K562 (cell line): ENCODE data around the gene ZBTB46.

Experiments used
- ATF1 ChIP-seq, 2 experiments: fragments of 450-650 bp in 1 of 2; IDR thresholded peaks; 2 replicates each; pipeline ENCODE4 v1.6.1; 2016; ENCODE audit warnings: missing compliant biosample characterization in 1 of 2, missing genetic modification characterization in 1 of 2
- CEBPB ChIP-seq: fragments of 450-650 bp; IDR thresholded peaks from 2 replicates; pipeline ENCODE4 v1.6.1; 2016; ENCODE audit warnings: missing genetic modification characterization, missing compliant biosample characterization
- EZH2 ChIP-seq: IDR thresholded peaks from 2 replicates; pipeline ENCODE4 v1.6.1; 2012; ENCODE audit warnings: low read depth, mild to moderate bottlenecking, inconsistent platforms, low read length, borderline replicate concordance
- FIP1L1 ChIP-seq: fragments of 200-400 bp; formaldehyde crosslinking; IDR thresholded peaks from 2 replicates; pipeline ENCODE4 v1.6.1; 2018; ENCODE audit warnings: mild to moderate bottlenecking, low read depth, low read length; ENCODE audit not compliant: poor library complexity, severe bottlenecking
- NFXL1 ChIP-seq: fragments of 450-650 bp; formaldehyde crosslinking; IDR thresholded peaks from 2 replicates; pipeline ENCODE4 v1.4.0; 2021; ENCODE audit warnings: mild to moderate bottlenecking
- STAT5B ChIP-seq: fragments of 250-450 bp; sonication (Bioruptor Pico); IDR thresholded peaks from 2 replicates; pipeline ENCODE4 v1.8.0; 2021; ENCODE audit warnings: mild to moderate bottlenecking, inconsistent platforms
- TARDBP ChIP-seq: fragments of 450-650 bp; IDR thresholded peaks from 2 replicates; pipeline ENCODE4 v1.6.1; 2016
- XRCC5 ChIP-seq: fragments of 200-400 bp; formaldehyde crosslinking; IDR thresholded peaks from 2 replicates; pipeline ENCODE4 v1.6.1; 2017; ENCODE audit warnings: low read depth, mild to moderate bottlenecking, low read length
- ZNF12 ChIP-seq: sonication (generic); formaldehyde crosslinking; IDR thresholded peaks from 2 replicates; pipeline ENCODE4 v1.4.0; 2020; ENCODE audit warnings: mild to moderate bottlenecking, missing genetic modification reagents
- ZNF311 ChIP-seq: fragments of 250-450 bp; sonication (Bioruptor Pico); IDR thresholded peaks from 2 replicates; pipeline ENCODE4 v1.4.0; 2020; ENCODE audit warnings: mild to moderate bottlenecking, moderate library complexity
- TF ChIP-seq, protein P1 (sequence below), 3 experiments: IDR thresholded peaks in 2 of 3; conservative IDR thresholded peaks in 1 of 3; 2 replicates each; pipeline ENCODE4 v1.5.1; 2011 to 2012; ENCODE audit warnings: low read length in 3 of 3, mild to moderate bottlenecking in 3 of 3, control low read depth in 2 of 3, improper control_type of control experiment in 1 of 3, inconsistent platforms in 1 of 3, low read depth in 1 of 3, mixed read lengths in 1 of 3, moderate library complexity in 1 of 3; ENCODE audit not compliant: insufficient read depth in 2 of 3
- TF ChIP-seq, protein P2 (sequence below): fragments of 450-650 bp; IDR thresholded peaks from 2 replicates; pipeline ENCODE4 v1.6.1; 2017; ENCODE audit warnings: antibody characterized with exemption, mild to moderate bottlenecking
- TF ChIP-seq, protein P3 (sequence below): fragments of 450-650 bp; conservative IDR thresholded peaks from 2 replicates; pipeline ENCODE4 v1.6.1; 2016; ENCODE audit warnings: missing genetic modification characterization, low read depth, mild to moderate bottlenecking, missing compliant biosample characterization, moderate library complexity

DNA sequence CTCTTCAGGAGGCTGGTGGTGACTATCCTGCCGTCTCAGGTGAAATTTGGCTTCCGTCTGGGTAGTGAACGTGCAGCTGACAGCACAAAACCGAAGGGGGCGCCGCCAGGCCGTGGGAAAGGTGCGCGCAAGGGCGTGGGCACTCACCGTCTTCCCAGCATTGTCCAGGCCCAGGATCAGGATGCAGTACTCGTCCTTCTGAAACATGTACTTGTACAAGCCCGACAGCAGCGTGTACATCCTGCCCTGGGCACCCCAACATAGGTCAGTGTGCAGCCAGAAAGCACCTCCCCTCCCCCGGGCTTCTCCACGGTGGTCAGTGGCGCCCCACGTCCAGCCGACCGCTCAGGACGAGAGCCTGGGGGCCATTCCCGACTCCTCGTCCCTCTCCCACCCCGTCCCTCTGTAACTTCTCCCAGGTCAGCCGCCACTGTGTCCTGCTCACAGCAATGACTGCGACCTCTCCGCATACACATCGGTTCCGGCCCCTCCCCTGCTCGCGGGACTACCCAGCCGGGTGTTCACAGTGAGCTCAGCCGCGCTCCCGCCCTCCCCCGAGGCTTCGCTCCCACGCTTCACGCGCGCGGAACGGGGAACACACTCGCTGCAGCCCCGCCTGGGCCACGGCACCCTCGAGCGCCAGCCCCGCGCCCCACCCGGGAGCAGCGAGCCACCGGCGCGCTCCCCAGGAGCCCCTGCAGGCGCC is 124.1 kb downstream of the ZBTB46 start:
- TF ChIP-seq, protein P1, sequence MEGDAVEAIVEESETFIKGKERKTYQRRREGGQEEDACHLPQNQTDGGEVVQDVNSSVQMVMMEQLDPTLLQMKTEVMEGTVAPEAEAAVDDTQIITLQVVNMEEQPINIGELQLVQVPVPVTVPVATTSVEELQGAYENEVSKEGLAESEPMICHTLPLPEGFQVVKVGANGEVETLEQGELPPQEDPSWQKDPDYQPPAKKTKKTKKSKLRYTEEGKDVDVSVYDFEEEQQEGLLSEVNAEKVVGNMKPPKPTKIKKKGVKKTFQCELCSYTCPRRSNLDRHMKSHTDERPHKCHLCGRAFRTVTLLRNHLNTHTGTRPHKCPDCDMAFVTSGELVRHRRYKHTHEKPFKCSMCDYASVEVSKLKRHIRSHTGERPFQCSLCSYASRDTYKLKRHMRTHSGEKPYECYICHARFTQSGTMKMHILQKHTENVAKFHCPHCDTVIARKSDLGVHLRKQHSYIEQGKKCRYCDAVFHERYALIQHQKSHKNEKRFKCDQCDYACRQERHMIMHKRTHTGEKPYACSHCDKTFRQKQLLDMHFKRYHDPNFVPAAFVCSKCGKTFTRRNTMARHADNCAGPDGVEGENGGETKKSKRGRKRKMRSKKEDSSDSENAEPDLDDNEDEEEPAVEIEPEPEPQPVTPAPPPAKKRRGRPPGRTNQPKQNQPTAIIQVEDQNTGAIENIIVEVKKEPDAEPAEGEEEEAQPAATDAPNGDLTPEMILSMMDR (IDR thresholded peaks at IDR 0.05 in 2 of 3, conservative IDR thresholded peaks at IDR 0.05 in 1 of 3; ENCODE audit: insufficient read depth in 2 of 3, low read depth in 1 of 3, low read length in 3 of 3), result peak; percentile 82 to 88 (median 84)
- TF ChIP-seq NFXL1, result no peak
- TF ChIP-seq ZNF12 (CRISPR knock-in tag), result no peak
- TF ChIP-seq FIP1L1, result no peak
- no peak for TF ChIP-seq ZNF311 (CRISPR knock-in tag)
- TF ChIP-seq, protein P2, sequence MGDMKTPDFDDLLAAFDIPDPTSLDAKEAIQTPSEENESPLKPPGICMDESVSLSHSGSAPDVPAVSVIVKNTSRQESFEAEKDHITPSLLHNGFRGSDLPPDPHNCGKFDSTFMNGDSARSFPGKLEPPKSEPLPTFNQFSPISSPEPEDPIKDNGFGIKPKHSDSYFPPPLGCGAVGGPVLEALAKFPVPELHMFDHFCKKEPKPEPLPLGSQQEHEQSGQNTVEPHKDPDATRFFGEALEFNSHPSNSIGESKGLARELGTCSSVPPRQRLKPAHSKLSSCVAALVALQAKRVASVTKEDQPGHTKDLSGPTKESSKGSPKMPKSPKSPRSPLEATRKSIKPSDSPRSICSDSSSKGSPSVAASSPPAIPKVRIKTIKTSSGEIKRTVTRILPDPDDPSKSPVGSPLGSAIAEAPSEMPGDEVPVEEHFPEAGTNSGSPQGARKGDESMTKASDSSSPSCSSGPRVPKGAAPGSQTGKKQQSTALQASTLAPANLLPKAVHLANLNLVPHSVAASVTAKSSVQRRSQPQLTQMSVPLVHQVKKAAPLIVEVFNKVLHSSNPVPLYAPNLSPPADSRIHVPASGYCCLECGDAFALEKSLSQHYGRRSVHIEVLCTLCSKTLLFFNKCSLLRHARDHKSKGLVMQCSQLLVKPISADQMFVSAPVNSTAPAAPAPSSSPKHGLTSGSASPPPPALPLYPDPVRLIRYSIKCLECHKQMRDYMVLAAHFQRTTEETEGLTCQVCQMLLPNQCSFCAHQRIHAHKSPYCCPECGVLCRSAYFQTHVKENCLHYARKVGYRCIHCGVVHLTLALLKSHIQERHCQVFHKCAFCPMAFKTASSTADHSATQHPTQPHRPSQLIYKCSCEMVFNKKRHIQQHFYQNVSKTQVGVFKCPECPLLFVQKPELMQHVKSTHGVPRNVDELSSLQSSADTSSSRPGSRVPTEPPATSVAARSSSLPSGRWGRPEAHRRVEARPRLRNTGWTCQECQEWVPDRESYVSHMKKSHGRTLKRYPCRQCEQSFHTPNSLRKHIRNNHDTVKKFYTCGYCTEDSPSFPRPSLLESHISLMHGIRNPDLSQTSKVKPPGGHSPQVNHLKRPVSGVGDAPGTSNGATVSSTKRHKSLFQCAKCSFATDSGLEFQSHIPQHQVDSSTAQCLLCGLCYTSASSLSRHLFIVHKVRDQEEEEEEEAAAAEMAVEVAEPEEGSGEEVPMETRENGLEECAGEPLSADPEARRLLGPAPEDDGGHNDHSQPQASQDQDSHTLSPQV, result no peak
- TF ChIP-seq EZH2, result no peak
- TF ChIP-seq CEBPB (tag), result no peak
- no peak for TF ChIP-seq TARDBP
- TF ChIP-seq ATF1 (CRISPR knock-in tag; IDR thresholded peaks at IDR 0.05), result no peak
- no peak for TF ChIP-seq ATF1 (tag; IDR thresholded peaks at IDR 0.05)
- no peak for TF ChIP-seq STAT5B
- TF ChIP-seq, protein P3, sequence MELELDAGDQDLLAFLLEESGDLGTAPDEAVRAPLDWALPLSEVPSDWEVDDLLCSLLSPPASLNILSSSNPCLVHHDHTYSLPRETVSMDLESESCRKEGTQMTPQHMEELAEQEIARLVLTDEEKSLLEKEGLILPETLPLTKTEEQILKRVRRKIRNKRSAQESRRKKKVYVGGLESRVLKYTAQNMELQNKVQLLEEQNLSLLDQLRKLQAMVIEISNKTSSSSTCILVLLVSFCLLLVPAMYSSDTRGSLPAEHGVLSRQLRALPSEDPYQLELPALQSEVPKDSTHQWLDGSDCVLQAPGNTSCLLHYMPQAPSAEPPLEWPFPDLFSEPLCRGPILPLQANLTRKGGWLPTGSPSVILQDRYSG (tag), result no peak
- no peak; the same call in 1 of the 2 replicates for TF ChIP-seq XRCC5
